NT2/D1 (cell line): Measurements from ENCODE around the gene FBXO5.
"Not testable (repeated sequence)": the region's sequence is repeated elsewhere in the genome, so short reads cannot be mapped to it uniquely, and the experiment has no call there.

Experiments
- DNase-seq: peaks from one replicate; pipeline ENCODE4 v3.0.0-alpha.2; 2011; ENCODE audit warnings: low read depth, low spot score
- H3K27me3 ChIP-seq: 2 replicates; pipeline ENCODE4 v1.6.0; 2011; ENCODE audit warnings: mild to moderate bottlenecking; ENCODE audit not compliant: insufficient read length, insufficient read depth
- H3K36me3 ChIP-seq: 2 replicates; pipeline ENCODE4 v1.6.1; 2011; ENCODE audit warnings: mild to moderate bottlenecking, low read length, mixed read lengths; ENCODE audit not compliant: insufficient read depth, insufficient read length
- H3K4me1 ChIP-seq: 2 replicates; pipeline ENCODE4 v1.5.1; 2011; ENCODE audit not compliant: insufficient read depth, insufficient read length
- H3K4me3 ChIP-seq: 2 replicates; pipeline ENCODE4 v1.5.1; 2011; ENCODE audit warnings: low read depth; ENCODE audit not compliant: insufficient read length
- H3K9ac ChIP-seq: 2 replicates; pipeline ENCODE4 v1.6.0; 2011; ENCODE audit warnings: low read depth; ENCODE audit not compliant: insufficient read length
- H3K9me3 ChIP-seq: 2 replicates; pipeline ENCODE4 v1.5.1; 2011; ENCODE audit warnings: mild to moderate bottlenecking, low read length; ENCODE audit not compliant: insufficient read depth
- SUZ12 ChIP-seq: IDR thresholded peaks from 2 replicates; pipeline ENCODE4 v1.6.1; 2011; ENCODE audit not compliant: insufficient read length, insufficient read depth; ENCODE audit errors: extremely low read depth
- YY1 ChIP-seq: IDR thresholded peaks from 2 replicates; pipeline ENCODE4 v1.6.1; 2011; ENCODE audit not compliant: insufficient read length, insufficient read depth
- ZNF274 ChIP-seq: IDR thresholded peaks from 2 replicates; pipeline ENCODE4 v1.6.1; 2011; ENCODE audit warnings: mild to moderate bottlenecking, low read depth, low read length

Gene FBXO5

GRCh38 chr6:153002613-153003365 is 19.9 kb upstream of the FBXO5 start, which contains the start of gene MTRF1L:
MTRF1L (minus strand) TSS chr6:153002709; CDS start chr6:153002685, 24 bp downstream.
- Histone ChIP-seq H3K4me1 (peaks cover 2% of the 10 kb centered on the region), H3K9ac (peak within 1 kb of the TSS; percentile 91), H3K4me3 (peak within 1 kb of the TSS; percentile 88), H3K27me3 (no peaks in the 10 kb centered on the region), H3K36me3 (peaks cover 22% of the 10 kb centered on the region), H3K9me3 (no peaks in the 10 kb centered on the region)
- peak; percentile 85 for DNase-seq
- no peak for TF ChIP-seq YY1
- no peak for TF ChIP-seq ZNF274
- TF ChIP-seq SUZ12, result no peak

DNA sequence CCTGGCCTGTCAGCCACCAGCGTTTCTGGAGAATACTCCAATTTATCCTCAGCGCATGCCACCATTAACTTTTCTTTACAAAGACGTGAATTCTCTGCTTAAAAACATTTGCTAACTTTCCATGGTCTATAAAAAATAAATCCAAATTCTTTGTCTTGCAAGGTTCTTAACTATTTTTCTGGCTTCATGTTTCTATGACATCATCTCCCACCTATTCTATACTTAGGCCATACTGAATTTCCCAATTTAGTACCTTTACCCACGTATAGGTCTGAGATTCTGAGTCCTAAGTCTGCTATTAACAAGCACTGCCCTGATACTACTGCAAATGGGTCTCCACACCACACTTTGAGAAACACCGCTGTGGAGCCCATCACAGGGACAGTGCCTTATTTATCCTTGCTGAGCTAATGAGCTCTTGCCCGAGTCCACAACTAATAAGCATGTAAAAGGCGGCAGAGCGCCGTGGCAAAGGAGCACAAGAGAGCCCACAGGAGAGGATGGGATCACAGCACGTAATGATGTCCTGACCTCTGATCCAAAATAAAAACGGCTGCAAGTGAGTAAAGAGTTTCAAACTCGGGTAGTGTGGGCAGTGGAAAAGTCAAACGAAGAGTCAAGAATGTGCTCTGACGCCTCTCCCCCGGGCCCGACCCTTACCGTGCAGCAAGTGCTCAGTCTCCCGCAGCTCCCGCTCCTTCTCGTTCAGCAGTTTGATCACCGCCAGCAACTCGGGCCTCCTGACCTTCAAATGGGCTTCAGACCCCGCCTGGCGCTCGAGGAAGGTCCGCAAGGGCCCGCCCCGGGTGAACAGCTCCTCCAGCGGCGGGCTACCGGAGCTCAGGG is 19.1 kb upstream of the FBXO5 start:
- H3K4me3 ChIP-seq, result peak overlapping the region; percentile 88
- peaks cover 29% of the 10 kb centered on the region for H3K36me3 ChIP-seq
- peak overlapping the region; percentile 91 for H3K9ac ChIP-seq
- TF ChIP-seq YY1 (no peak), SUZ12 (no peak), ZNF274 (no peak)
- no peak for DNase-seq
- no peaks in the 10 kb centered on the region for H3K27me3 ChIP-seq
- peaks cover 2% of the 10 kb centered on the region for H3K4me1 ChIP-seq
- no peaks in the 10 kb centered on the region for H3K9me3 ChIP-seq

DNA sequence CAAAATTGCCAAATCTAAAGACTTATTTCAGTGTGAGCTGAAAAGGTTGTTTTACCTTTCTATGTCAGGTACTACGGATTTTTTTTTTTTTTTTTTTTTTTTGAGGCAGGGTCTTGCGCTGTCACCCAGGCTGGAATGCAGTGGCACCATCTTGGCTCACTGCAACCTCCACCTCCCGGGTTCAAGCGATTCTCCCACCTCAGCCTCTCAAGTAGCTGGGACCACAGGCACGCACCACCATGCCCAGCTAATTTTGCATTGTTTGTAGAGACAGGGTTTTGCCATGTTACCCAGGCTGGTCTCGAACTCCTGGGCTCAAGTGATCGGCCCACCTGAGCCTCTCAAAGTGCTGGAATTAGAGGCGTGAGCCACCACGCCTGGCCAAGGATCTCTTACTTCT is 17.9 kb upstream of the FBXO5 start:
- H3K9ac ChIP-seq, H3K4me1 ChIP-seq, H3K4me3 ChIP-seq, H3K9me3 ChIP-seq, H3K27me3 ChIP-seq, DNase-seq: not testable (repeated sequence)
- H3K36me3 ChIP-seq, result peaks cover 40% of the 10 kb centered on the region

DNA sequence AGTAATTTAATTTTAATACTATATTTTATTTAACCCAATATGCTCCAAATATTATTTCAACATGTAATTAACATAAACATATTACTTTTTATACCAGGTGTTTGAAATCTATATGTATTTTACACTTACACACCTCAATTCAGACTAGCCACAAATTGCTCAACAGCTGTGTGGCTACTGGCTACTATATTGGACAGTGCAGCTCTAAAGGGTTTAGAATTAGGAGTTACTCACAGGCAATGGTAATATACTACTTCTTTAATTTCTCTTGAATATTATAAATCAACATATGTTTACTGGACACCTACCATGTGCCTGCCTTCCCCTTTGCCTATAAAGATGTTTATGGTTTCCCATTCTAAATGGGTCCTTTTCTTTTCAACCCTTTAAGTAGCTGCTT is 17.4 kb upstream of the FBXO5 start:
- Histone ChIP-seq H3K27me3 (no peaks in the 10 kb centered on the region), H3K36me3 (peaks cover 43% of the 10 kb centered on the region), H3K4me3 (no peak overlapping the region), H3K9me3 (no peaks in the 10 kb centered on the region), H3K9ac (no peak overlapping the region), H3K4me1 (peaks cover 2% of the 10 kb centered on the region)
- DNase-seq, result no peak
- TF ChIP-seq SUZ12 (no peak), ZNF274 (no peak), YY1 (no peak)

GRCh38 chr6:152999538-152999937 is 16.7 kb upstream of the FBXO5 start:
- H3K9me3 ChIP-seq, H3K27me3 ChIP-seq, H3K4me1 ChIP-seq, DNase-seq, H3K4me3 ChIP-seq, H3K9ac ChIP-seq: not testable (repeated sequence)
- peaks cover 46% of the 10 kb centered on the region for H3K36me3 ChIP-seq

- Histone ChIP-seq H3K36me3 (peaks cover 62% of the 10 kb centered on the region), H3K27me3 (no peaks in the 10 kb centered on the region), H3K9ac (no peak overlapping the region), H3K4me3 (no peak overlapping the region), H3K9me3 (no peaks in the 10 kb centered on the region), H3K4me1 (no peaks in the 10 kb centered on the region)
- DNase-seq, result no peak
- no peak for TF ChIP-seq YY1
- TF ChIP-seq ZNF274, result no peak
- no peak for TF ChIP-seq SUZ12
Observed at GRCh38 chr6:152993847-152994246, 11.0 kb upstream of the FBXO5 start.

DNA sequence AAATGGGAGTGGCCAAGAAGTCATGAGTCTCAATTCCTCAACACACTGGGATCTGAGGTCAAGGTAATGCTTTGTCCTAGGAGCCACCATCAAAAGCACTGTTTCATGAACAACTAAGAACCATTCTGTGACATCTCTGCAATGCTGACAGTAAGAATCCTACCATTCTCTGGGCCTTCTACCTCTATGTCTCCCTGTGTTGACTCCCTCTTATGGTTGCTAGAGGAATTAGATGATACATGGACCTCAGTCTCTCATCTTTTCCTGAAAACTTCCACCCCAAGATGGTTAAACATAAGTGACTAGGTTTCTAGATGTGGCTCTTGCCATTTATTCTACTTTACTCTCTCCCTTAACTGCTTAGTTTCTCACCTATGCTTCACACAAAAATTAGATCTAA is 10.6 kb upstream of the FBXO5 start:
- H3K36me3 ChIP-seq, result peaks cover 60% of the 10 kb centered on the region
- no peaks in the 10 kb centered on the region for H3K9me3 ChIP-seq
- H3K9ac ChIP-seq, result no peak overlapping the region
- no peaks in the 10 kb centered on the region for H3K4me1 ChIP-seq
- no peak for DNase-seq
- no peak for TF ChIP-seq ZNF274
- TF ChIP-seq YY1, result no peak
- no peak for TF ChIP-seq SUZ12
- no peak overlapping the region for H3K4me3 ChIP-seq
- H3K27me3 ChIP-seq, result no peaks in the 10 kb centered on the region
